ENCODE measurements around the gene LRG1.

Gene LRG1

GRCh38 chr19:4538601-4538954, 1.3 kb downstream of the LRG1 start:
- H3K4me3 ChIP-seq (replicated peaks; ENCODE audit: insufficient read depth, low read length), result no peak overlapping the region
- DNase-seq (ENCODE audit: low read depth in 1 of 2, low spot score in 1 of 2), result no peak
- no peaks in the 10 kb centered on the region for H3K27me3 ChIP-seq (ENCODE audit: insufficient read depth, poor library complexity, severe bottlenecking)
- no peak overlapping the region for H3K27ac ChIP-seq (replicated peaks)
- no peak for TF ChIP-seq SPI1 (IDR thresholded peaks at IDR 0.05; ENCODE audit: borderline replicate concordance, low read depth)
- TF ChIP-seq GABPA (IDR thresholded peaks at IDR 0.05; ENCODE audit: low read depth), result no peak

- no peak overlapping the region for H3K4me3 ChIP-seq (replicated peaks; ENCODE audit: insufficient read depth, low read length)
- H3K27ac ChIP-seq (replicated peaks), result no peak overlapping the region
- no peak for DNase-seq (ENCODE audit: low read depth in 1 of 2, low spot score in 1 of 2)
- no peaks in the 10 kb centered on the region for H3K27me3 ChIP-seq (ENCODE audit: insufficient read depth, poor library complexity, severe bottlenecking)
- no peak for TF ChIP-seq GABPA (IDR thresholded peaks at IDR 0.05; ENCODE audit: low read depth)
- TF ChIP-seq REST (IDR thresholded peaks at IDR 0.05; ENCODE audit: insufficient replicate concordance, low read depth), result no peak
- TF ChIP-seq CTCF (IDR thresholded peaks at IDR 0.05; ENCODE audit: insufficient read depth, low read length), result no peak
Observed at GRCh38 chr19:4537953-4538600, 1.8 kb downstream of the LRG1 start.

GRCh38 chr19:4536798-4537197, 3.0 kb downstream of the LRG1 start:
- Histone ChIP-seq H3K27ac (replicated peaks) (no peak overlapping the region), H3K27me3 (ENCODE audit: insufficient read depth, poor library complexity, severe bottlenecking) (no peaks in the 10 kb centered on the region), H3K4me3 (replicated peaks; ENCODE audit: insufficient read depth, low read length) (no peak overlapping the region)
- TF ChIP-seq REST (IDR thresholded peaks at IDR 0.05; ENCODE audit: insufficient replicate concordance, low read depth) (no peak), POLR2AphosphoS5 (IDR thresholded peaks at IDR 0.05; ENCODE audit: low read depth) (no peak), SPI1 (IDR thresholded peaks at IDR 0.05; ENCODE audit: borderline replicate concordance, low read depth) (no peak), CTCF (IDR thresholded peaks at IDR 0.05; ENCODE audit: insufficient read depth, low read length) (no peak), GABPA (IDR thresholded peaks at IDR 0.05; ENCODE audit: low read depth) (no peak)
- DNase-seq (ENCODE audit: low read depth in 1 of 2, low spot score in 1 of 2), result no peak

- no peak within 1 kb of the TSS for H3K27ac ChIP-seq (replicated peaks)
- no peak for TF ChIP-seq GABPA (IDR thresholded peaks at IDR 0.05; ENCODE audit: low read depth)
- DNase-seq (ENCODE audit: low read depth in 1 of 2, low spot score in 1 of 2), result peak in 1 of 2 experiments; percentile 20
Observed at GRCh38 chr19:4534836-4535658, 4.8 kb downstream of the LRG1 start, which contains the start of gene PLIN5. TSS of gene PLIN5 (minus strand) at chr19:4535224. CDS start at chr19:4534074, 1,150 bp downstream.

More at GRCh38 chr19:4534836-4535658, 4.8 kb downstream of the LRG1 start, which contains the start of gene PLIN5:
- no peaks in the 10 kb centered on the region for H3K27me3 ChIP-seq (ENCODE audit: insufficient read depth, poor library complexity, severe bottlenecking)
- no peak within 1 kb of the TSS for H3K4me3 ChIP-seq (replicated peaks; ENCODE audit: insufficient read depth, low read length)
